Lower leg skin (tissue), 4 donors: Measurements from ENCODE around the gene ZNF619. TPM values are rescaled to one million over a fixed set of nuclear protein-coding genes. Genes with fewer than 3 reads are reported as not detected.

Source experiments
- DNase-seq, 2 donors: peaks; one replicate each; pipeline ENCODE4 v3.0.0-alpha.2; 2019; ENCODE audit warnings: low spot score in 2 of 2
- H3K4me3 ChIP-seq: fragments of 200-600 bp; sonication (generic); 2 replicates; pipeline ENCODE4 v1.5.1; 2017; ENCODE audit warnings: mild to moderate bottlenecking, low read depth; ENCODE audit not compliant: poor library complexity, severe bottlenecking
- POLR2A ChIP-seq, 2 donors: fragments of 450-650 bp; IDR thresholded peaks; one replicate each; pipeline ENCODE4 v1.6.1; 2016 to 2017; ENCODE audit warnings: antibody characterized with exemption in 2 of 2, mild to moderate bottlenecking in 1 of 2, moderate library complexity in 1 of 2
- WGBS, 2 donors: methylation state at CpG; one replicate each; pipeline ENCODE4 v1.1.5; 2018; 5-methylcytosine and 5-hydroxymethylcytosine counted together
- intact Hi-C: fragments of 100-400 bp; cut with DNase I; formaldehyde crosslinking; loops from one replicate; pipeline ENCODE4 v1.15.0; 2023; ENCODE audit warnings: low total_unique reads
- total RNA-seq, 4 donors: library from RNA; depleted of rRNA; stranded (reverse); fragments of >200 nt; gene quantifications; one replicate each; pipeline ENCODE4 v1.1.0, GENCODE V29; 2016
- TF ChIP-seq, protein P1 (sequence below), 3 donors: fragments of 450-650 bp; IDR thresholded peaks; one replicate each; pipeline ENCODE4 v1.5.1; 2016; ENCODE audit warnings: antibody characterized with exemption in 3 of 3, mild to moderate bottlenecking in 3 of 3, moderate library complexity in 2 of 3

Gene ZNF619
- total RNA-seq, 4 donors from 2014 or later, result 4.0 to 6.0 (median 5.2) TPM

DNA sequence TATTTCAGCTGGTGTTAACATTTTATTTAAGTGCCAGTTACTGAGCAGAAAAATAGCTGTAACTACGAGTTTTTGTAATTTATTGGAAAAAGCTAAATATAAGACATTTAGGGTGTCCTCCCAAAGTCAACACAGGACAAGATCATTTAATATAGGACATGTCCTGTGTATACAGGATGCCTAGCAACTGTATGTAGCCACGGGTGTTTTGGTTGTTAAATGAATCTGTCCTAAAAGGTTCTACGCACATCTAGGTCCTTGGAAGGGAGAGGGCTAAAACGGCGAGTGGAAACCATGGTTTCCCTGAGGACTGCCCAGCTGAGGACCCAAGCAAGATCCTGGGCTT is 47.3 kb downstream of the ZNF619 start:
- DNase-seq, result no peak
- TF ChIP-seq, protein P1, sequence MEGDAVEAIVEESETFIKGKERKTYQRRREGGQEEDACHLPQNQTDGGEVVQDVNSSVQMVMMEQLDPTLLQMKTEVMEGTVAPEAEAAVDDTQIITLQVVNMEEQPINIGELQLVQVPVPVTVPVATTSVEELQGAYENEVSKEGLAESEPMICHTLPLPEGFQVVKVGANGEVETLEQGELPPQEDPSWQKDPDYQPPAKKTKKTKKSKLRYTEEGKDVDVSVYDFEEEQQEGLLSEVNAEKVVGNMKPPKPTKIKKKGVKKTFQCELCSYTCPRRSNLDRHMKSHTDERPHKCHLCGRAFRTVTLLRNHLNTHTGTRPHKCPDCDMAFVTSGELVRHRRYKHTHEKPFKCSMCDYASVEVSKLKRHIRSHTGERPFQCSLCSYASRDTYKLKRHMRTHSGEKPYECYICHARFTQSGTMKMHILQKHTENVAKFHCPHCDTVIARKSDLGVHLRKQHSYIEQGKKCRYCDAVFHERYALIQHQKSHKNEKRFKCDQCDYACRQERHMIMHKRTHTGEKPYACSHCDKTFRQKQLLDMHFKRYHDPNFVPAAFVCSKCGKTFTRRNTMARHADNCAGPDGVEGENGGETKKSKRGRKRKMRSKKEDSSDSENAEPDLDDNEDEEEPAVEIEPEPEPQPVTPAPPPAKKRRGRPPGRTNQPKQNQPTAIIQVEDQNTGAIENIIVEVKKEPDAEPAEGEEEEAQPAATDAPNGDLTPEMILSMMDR (IDR thresholded peaks at IDR 0.05), result no peak
- no peak for TF ChIP-seq POLR2A (IDR thresholded peaks at IDR 0.05)
- intact Hi-C loops, result no loop called here
- H3K4me3 ChIP-seq, result peak overlapping the region; percentile 86
- 17 to 23% methylated on average over 5 of the region's 5 CpGs for WGBS, 2 donors

DNA sequence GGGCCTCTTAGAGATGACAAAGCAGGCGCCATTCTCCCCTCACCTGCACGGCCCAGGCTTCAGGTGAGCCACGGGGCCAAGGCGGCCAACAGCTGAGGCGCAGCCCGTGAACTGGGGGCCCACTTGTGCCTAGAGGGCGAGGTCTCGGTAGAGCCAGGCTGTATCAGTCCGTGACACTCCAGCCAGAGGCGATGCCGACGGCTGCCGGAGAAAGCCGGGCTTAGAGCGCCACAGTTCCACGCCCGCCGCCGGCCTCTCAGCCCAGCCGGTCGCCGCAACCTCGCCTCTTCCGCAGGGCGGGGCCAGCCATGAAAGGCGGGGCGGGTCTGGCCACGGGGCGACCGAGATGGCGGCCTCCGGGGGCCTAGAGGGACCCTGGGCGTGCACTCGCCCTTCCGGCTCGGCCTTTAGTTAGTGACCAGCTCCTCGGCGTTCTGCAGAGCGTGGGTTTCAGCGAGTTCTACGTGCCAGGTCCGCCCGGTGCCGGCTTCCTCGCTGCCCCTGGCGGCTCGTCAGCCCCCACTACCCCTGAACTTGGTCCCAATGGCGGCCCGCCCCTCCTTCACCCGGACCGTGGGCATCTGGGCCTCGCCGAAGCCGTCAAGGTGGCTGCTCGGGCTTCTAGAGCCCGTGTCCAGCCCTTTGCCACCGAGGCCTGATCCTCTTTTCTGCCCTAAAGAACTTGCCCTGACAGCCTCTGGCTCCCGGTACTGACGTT is 47.8 kb downstream of the ZNF619 start, which contains the start of gene ZNF621:
TSS of gene ZNF621 (plus strand) at position 393 of the 718 bp plus-strand sequence. CDS start 881 bp downstream, outside the sequence.
- peak in 1 of 2 donors; percentile 14 for TF ChIP-seq POLR2A (IDR thresholded peaks at IDR 0.05)
- TF ChIP-seq, protein P1 (IDR thresholded peaks at IDR 0.05), result no peak
- WGBS, 2 donors, result 0 to 1% methylated on average over 24 to 49 of the region's 59 CpGs
- intact Hi-C loops, result no loop called here
- peak within 1 kb of the TSS; percentile 86 for H3K4me3 ChIP-seq
- DNase-seq, result peak; percentile 85 to 98

DNA sequence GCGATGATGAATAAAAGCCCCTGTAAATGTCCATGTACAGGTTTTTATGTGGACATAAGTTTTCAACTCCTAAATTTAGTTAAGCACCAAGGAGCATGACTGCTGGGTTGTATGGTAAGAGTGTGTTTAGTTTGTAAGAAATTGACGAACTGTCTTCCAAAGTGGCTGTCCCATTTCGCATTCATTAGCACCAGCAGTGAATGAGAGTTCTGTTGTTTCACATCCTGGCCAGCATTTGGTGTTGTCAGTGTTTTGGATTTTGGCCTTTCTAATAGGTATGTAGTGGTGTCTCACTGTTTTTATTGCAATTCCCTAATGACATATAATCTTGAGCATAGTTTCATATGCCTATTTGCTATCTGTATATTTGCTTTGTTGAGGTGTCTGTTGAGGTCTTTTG is 51.5 kb downstream of the ZNF619 start:
- H3K4me3 ChIP-seq, result no peak overlapping the region
- TF ChIP-seq, protein P1 (IDR thresholded peaks at IDR 0.05), result no peak
- TF ChIP-seq POLR2A (IDR thresholded peaks at IDR 0.05), result no peak
- 93 to 94% methylated on average over 3 of the region's 3 CpGs for WGBS, 2 donors
- intact Hi-C loops, result no loop called here
- DNase-seq, result no peak

DNA sequence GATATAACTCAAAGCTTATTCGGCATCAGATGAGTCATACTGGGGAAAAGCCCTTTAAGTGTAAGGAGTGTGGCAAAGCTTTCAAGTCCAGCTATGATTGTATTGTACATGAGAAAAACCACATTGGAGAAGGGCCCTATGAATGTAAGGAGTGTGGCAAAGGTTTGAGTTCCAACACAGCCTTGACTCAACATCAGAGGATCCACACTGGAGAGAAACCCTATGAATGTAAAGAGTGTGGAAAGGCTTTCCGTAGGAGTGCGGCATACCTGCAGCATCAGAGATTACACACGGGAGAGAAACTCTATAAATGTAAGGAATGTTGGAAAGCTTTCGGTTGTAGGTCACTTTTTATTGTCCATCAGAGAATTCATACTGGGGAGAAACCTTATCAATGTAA is 55.3 kb downstream of the ZNF619 start:
- TF ChIP-seq, protein P1 (IDR thresholded peaks at IDR 0.05), result no peak
- no peak for TF ChIP-seq POLR2A (IDR thresholded peaks at IDR 0.05)
- no peak overlapping the region for H3K4me3 ChIP-seq
- intact Hi-C loops, result no loop called here
- DNase-seq, result no peak
- 95 to 97% methylated on average over 5 of the region's 5 CpGs for WGBS, 2 donors

DNA sequence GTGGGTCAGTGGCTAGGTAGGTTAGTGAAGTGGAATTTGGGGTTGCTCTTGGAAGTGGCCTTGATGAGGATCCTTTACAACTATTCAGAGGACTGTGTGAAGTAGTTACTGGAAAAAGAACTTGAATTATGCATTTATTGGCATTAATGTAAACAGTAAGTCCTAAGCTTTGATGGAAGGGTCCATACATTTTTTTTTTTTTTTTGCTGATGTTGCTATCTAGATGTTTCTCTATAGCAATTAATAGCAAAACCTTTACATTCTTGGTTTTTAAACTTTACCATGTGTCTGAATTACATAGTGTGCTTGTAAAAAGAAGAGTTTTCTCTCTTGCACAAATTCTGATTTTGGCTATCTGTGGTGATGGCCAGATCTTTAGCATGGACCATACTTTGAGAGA is 57.4 kb downstream of the ZNF619 start:
- intact Hi-C loops, result no loop called here
- no peak for DNase-seq
- TF ChIP-seq, protein P1 (IDR thresholded peaks at IDR 0.05), result no peak
- no peak for TF ChIP-seq POLR2A (IDR thresholded peaks at IDR 0.05)
- no peak overlapping the region for H3K4me3 ChIP-seq

Other genes with a start within 250 kb of the ZNF619 start
- 10 to 100 TPM; 17.1 to 33.2 (median 23.9) TPM for gene EIF1B, start 167.4 kb upstream of the ZNF619 start, total RNA-seq
- gene ENTPD3, start 89.9 kb upstream of the ZNF619 start, total RNA-seq, result 1 to 10 TPM; 4.9 to 6.2 (median 5.4) TPM
- 100 to 1,000 TPM; 452 to 555 (median 498) TPM for gene RPL14, start 19.8 kb upstream of the ZNF619 start, total RNA-seq
- gene ZNF620, start 28.9 kb downstream of the ZNF619 start, total RNA-seq, result 1 to 10 TPM in 1 of 4 donors, under 1 TPM in 3; 0.51 to 1.0 (median 0.76) TPM
- gene ZNF621, start 47.8 kb downstream of the ZNF619 start, total RNA-seq, result 10 to 100 TPM in 3 of 4 donors, 1 to 10 TPM in 1; 7.8 to 13.9 (median 12.6) TPM